HG03064 (cell line): ENCODE measurements around the gene MRPL55.

Experiments used
- ATAC-seq: cut with Tn5 transposase; IDR thresholded peaks from one replicate; pipeline ENCODE4 v1.9.1; 2021; ENCODE audit warnings: low read depth; ENCODE audit not compliant: unreplicated experiment

MRPL55 gene

GRCh38 chr1:228109073-228109961 is at the start of gene MRPL55:
Gene MRPL55, minus strand, starts transcription at chr1:228109299. Its CDS starts 1,039 bp downstream, at chr1:228108260.
- ATAC-seq, result peak; percentile 84

- ATAC-seq, result no peak
These were observed 49.3 kb upstream of the MRPL55 start for GRCh38 chr1:228158151-228159007.

- ATAC-seq, result no peak
These were observed 48.6 kb upstream of the MRPL55 start for GRCh38 chr1:228157729-228158126.

DNA sequence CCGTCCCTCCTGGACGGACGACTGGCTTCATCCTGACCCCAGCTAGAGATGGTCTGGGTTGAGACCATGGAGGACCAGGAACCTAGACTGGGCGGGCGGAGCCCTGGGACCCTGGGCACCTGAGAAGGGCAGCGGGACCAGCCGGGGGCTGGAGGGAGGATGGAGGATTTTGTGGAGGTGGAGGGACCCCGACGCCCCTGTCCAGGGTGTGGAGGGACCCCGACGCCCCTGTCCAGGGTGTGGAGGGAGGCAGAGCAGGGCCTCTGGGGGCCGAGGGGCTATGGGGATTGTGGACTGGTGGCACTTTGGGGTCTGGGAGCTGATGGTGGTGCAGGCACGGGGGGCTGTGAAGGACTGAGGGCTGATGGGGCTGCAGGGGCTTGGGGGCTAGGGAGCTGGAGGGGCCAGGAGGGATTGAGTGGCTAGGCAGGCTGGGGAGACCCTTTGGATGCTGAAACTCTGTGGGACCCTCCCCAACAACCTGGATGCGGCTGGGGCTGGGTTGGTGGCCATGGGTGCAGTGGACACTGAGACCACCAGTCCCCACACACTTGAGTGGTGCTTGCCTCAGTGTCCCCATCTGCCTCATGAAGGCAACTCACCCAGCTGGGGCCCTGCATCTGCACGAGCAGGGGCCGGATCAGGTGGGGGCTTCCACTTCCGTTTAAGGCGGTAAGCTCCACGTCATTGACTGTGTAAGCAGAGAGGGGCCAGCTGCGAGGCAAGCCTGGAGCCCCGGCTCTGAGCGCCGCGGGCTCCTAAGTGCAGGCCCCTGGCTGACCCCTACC is 48.0 kb upstream of the MRPL55 start:
- no peak for ATAC-seq

- no peak for ATAC-seq
These were observed 47.4 kb upstream of the MRPL55 start for GRCh38 chr1:228156515-228156881.

DNA sequence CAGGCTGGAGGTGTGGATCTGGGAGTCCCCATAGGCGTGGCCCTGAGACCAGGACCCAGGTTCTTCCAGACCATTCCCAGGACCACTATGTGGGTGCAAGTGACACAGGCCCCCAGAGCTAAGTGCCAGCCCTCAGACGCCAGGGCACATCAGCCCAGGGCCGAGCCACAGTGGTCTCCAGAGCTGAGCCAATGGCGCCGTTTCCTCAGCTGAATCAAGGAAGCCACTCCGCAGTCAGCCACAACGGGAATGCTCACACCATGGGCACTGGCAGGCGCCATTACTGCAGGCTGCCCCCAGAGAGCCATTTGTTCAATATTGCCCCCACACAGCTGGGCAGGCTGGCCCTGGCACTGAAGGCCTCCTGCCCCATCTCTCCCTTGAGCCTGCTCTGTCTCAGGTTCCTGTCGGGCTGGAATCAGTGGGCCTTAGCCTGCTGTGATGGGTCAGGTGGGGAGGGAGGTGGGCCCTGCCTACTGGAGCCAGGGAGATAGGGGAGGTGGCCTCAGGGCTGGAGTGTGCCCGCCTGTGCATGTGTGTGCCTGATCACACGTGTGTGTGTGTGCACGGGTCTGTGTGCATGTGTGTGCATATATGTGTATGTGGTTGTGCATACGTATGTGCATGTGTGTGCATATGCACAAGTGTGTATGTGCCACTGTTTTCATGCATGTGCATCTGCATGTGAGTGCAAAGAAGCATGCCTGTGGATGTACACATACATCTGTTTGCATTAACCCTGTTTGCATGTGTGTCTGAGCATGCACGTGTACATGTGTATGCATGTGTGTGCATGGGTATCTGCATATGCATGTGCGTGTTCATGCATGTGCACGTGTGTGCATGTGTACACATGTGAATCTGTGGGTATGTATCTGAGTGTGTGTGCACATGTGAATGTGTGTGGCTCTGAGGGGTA is 46.8 kb upstream of the MRPL55 start:
- ATAC-seq, result no peak

DNA sequence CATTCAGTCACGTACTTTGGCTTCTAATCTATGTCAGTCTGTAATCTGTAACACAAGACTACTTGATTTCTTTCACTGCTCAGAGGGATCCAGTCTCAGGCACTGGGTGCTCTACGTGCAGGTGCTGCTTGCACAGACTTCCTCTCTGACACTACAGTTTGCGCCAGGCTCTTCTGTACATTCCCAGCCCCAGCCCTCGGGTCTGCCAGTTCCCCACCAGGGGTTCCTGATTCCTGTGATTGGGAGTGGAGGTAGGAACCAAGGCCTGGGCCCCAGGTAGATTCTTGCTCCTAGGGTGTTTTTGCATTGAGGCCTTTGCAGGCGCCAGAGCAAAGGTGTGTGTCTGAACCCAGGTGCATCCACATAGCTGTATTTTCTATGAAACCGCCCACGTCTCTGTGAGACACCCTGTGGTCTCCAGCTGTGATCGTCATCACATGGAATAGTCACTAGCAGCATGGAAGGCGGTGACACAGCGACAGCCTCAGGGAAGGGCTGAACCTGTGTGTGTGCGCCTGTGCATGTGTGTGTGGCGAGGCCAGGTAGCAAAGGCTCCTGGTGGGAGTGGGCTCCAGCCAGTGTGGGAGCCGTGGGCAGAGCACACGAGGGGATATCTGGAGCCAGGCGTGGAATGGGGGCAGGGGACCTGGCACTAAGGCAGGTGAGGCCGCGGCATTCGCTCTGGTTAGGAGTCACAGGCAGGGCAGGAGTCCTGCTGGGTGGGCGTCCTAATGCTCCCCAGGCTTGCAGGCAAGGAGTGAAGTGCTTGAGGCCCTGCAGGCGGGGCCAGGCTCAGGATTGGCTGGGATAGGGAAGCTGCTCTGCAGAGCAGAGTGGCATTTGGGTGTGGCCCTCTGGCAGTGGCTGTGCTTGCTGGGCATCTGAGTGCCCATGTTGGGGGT is 45.8 kb upstream of the MRPL55 start:
- ATAC-seq, result no peak

DNA sequence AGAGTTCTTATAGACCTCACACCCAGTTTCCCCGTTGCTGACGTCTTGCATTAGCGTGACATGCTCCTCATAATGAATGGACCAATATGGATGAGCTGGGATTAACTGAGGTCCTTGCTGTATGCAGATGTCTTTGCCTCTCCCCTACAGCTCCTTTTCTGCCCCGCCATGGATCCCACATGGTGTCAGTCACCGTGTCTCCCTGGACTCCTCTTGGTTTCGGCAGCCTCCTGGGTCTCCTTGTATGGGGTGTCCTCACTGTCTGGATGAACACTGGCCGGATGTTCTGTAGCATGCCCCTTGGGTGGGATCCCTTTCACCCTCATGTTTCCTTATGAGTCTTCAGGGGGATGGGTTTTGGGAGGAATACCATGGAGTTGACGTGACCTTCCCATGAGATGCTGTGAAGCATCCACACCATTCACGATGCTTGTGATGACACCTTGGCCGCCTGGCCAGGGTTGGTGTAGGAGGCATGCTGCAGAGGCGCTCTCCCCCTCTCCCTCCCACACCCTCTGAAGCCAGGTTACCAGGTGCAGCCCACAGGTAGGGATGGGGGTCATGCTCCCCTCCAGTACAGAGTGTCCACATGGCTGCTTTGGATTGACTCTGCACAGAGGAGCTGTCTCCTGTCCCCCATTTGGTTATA is 45.0 kb upstream of the MRPL55 start:
- no peak for ATAC-seq

DNA sequence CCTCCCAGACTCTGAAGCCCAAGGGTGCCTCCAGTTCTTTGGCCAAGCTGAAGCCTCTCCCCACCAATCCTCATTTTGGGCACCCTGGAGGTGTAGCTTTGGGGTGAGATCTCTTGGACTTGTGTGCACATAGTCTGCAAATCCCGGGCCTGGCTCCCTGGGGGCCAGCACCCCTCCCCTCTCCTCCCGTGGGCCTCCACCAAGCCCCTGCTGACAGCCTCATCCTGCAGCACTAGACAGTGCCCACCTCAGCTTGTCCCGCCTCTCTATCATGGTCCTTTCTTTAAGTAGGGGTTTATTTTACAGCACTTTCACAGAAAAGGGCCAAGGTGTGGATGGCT is 43.8 kb upstream of the MRPL55 start:
- ATAC-seq, result no peak

DNA sequence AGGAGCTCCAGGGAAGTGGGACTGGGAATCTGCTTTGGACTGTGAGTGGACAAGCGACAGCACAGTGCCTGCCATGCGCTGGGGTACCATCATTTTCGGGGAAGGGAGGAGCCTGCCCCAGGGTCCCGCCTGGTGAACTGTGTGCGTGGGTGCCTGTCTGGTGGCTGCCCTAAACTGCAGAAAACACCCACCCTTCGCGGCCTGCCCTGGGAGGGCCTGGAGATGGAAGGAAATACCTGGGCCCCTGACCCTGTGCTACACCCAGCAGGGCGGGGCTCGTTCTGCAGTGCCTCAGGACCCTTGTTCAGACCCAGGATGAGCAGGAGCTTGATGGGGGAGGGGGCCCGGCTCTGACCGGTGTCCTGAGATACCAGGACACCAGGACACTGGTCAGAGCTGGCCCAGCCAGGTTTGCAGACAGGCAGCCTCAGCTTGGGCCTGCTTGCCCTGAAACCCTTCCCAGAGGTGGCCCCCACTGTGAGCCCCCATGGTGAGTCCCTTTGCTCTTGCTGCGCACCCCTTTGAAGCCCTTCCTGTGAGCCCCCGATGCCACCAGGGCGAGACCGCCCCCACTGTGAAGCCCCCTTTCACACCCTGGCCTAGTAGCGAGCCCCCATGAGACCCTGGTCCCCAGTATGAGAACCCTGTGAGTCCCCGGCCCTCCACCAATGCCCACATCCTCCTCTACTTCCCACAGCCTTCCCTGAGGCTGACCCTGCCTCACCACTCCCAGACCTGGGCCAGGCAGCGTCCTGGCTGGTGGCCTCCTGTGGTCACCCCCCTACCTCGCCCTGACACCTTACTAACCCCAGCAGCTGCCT is 43.2 kb upstream of the MRPL55 start:
- ATAC-seq, result no peak

DNA sequence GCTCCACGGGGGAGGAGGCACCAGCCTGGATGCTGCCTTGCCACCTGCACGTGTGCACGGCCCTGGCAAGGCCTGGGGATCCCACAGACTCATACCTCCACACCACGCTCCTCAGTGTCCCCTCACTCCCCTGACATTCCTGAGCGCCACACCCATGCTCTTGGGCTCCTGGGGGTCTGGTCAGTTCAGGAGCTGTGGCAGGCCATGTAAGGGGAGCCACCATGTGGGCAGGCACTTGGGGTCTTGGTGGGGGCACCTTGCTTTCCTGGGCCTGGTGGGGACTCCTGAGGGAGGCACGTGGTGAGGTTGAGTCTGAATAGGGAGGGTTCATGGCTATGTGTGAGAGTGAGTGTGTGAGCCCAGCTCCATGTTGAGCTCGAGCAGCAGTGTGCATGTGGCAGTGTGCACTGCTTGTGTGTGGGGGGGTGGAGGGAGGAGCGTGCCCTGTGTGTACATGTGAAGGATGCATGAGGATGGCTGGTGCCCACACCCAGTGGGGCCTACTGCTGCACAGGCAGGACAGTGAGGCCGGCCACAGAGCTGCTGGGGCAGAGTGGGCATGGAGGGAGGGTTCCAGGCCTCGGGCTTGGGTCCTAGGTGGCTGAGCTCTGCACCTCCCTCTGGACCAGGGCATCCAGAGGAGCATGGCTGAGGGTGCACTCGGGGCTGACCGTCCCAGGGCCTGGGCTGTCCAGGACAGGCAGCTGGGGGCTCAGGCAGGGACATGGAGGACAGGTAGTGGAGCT is 42.3 kb upstream of the MRPL55 start:
- no peak for ATAC-seq

DNA sequence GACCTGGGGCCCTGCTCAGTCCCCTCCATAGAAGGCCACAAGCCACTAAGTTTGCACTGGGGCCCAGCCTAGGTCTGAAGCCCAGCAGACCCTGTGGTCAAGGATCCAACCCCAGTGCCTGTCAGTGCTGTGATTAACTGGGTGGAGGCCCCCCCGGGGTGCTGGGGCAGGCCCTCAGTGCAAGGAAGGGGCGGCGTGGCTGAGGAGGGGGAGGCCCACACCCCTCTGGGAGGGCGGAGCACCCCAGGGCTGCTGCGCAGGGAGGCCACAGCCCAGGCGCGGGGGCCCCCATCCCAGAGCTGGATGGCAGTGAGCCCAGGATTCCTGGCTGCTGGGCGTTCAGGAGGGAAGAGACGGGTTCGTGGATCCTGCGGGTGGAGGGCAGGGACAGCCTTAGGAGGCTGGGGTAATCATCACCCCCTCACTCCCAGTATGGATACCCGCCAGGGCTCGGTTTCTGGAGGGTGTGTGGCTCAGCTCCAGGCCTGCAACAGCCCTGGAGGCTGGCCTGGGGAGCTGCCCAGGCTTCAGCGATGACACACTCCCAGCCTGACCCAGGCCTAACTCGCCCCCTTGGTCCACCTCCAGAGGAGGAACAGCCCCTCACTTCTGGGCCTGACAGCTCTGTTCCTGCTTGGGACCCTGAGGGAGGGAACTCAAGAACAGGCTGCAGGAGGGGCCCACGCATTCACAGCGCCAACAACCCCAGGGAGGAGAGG is 41.5 kb upstream of the MRPL55 start:
- ATAC-seq, result no peak

DNA sequence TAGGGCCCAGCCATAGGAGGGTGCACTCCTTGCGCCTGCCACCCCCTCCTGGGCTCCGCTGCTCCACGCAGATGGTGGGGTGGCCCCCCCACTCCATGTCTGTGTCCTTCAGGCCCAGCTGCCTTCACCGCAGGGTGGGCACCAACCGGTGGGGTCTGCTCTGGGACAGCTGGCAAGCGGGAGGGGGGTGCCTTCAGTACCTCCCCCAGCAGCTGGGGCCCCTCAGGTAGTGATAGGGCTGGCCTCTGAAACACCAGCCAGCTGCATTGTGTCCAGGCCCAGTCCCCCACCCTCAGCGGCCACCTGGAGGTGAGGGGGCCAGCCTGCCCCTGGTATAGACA is 41.0 kb upstream of the MRPL55 start:
- no peak for ATAC-seq

DNA sequence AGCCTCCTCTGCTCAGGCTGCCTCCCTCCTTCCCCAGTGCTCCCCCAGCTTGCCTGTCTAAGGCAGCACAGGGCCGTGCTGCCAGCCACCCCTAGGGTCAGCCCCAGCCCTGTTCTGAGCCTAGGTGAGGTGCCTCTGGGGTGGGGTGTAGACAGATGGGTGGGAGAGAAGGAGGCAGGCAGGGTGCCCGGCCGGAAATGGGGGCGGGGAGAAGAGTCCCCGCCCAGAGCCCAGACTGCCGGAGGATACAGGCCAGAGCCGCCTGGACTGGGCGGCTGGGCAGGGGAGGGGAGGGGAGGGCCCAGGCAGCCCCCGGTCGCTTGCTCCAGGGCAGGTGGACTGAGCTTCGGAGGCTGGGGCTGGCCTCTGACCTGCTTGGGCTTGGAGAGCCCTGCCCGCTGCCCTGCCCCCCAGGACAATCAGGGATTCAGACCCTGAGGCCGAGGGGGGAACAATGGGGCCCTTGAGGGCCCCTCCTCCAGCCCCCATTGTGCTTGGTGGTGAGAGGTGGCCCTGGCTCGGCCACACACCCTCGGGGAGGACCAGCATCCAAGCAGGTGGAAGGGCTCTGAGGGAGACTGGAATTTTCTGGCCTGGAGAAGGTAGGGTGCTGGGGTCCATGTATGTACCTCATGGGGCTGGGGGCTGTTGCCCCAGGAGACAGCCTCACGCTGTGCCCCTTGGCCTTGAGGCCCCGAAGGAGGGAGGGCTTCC is 40.5 kb upstream of the MRPL55 start, which contains the start of gene GJC2:
GJC2 (plus strand) TSS at position 525 of the 714 bp plus-strand sequence. CDS start 7,829 bp downstream, outside the sequence.
- ATAC-seq, result no peak

- no peak for ATAC-seq
These were observed 39.9 kb upstream of the MRPL55 start for GRCh38 chr1:228148935-228149405.
